GM19324 (cell line): ENCODE results near the gene SUPV3L1.
"Not testable (repeated sequence)": the region's sequence is repeated elsewhere in the genome, so short reads cannot be mapped to it uniquely, and the experiment has no call there.

Experiments used
- ATAC-seq: cut with Tn5 transposase; IDR thresholded peaks from one replicate; pipeline ENCODE4 v1.9.1; 2021; ENCODE audit warnings: mild to moderate bottlenecking, moderate library complexity; ENCODE audit not compliant: unreplicated experiment, low FRiP score

The SUPV3L1 gene

DNA sequence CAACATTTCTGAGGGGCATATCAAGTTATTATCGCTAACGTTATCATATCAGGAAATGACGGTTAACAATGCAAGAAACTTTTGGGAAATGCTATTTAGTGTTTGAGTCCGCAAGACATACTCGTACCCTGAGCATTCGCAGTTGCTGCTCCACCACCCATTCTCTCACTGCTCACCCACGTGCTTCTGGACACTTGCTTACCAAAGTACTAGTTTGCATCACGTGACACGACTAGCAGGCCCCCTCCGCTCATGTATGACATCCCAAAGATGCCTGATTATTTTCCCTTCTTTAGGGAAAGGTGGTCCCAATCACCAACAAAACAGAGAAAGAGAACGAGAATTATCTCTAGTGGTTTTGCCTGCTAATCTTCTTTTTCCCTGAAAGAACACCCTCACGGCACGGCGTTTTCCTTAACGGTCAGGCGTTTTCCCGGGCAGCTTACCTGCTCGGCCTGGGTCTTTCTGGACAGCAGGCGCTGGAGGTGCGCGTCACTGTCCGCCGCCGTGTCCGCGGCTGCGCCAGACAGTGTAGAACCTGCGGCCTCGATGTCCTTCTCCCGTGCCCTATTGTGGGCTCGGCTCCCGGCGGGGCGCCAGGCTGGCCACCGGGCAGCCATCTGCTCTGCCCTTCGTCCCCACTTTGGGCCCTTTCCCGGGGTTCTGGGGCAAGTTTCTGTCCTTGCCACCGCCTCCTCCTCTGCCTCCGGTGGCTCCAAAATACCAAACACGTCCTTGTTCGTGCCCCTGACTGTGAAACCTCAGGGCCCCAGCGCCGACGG, at the start of gene SUPV3L1:
Gene SUPV3L1, plus strand, starts transcription at position 492 of the 782 bp plus-strand sequence. Its CDS starts 58 bp downstream, at position 550.
- peak; percentile 89 for ATAC-seq

DNA sequence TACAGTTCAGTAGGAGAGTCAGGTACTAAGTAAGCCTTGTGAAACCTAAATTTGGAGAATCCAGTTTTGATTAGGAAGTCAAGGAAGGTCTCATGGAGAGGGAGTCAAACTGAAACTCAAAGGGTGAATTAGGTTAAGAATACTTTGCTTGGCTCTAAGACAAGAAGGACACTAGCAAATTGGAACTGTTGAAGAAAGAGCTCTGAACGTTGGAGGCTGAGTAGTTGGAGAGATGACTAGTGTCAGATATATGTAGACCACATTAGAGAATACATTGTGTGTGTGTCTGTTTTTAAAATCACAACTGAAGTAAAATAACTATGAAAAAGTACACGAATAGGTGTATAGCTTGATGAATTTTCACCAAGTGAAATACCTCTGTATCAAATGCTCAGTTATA, 49.8 kb upstream of the SUPV3L1 start:
- no peak for ATAC-seq

DNA sequence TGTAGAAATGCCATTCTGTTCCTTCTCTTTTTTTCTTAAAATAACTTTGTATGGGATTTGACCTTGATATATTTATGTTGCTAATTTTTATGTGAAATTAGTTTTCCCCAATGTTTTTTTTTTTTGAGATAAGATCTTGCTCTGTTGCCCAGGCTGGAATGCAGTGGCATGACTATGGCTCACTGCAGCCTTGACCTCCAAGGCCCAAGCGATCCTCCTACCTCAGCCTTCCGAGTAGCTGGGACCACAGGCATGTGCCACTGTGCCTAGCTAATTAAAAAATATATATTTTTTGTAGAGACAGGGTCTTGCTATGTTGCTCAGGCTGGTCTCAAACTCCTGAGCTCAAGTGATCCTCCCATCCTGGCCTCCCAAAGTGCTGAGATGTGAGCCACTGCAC, 40.1 kb upstream of the SUPV3L1 start:
- ATAC-seq = no peak

DNA sequence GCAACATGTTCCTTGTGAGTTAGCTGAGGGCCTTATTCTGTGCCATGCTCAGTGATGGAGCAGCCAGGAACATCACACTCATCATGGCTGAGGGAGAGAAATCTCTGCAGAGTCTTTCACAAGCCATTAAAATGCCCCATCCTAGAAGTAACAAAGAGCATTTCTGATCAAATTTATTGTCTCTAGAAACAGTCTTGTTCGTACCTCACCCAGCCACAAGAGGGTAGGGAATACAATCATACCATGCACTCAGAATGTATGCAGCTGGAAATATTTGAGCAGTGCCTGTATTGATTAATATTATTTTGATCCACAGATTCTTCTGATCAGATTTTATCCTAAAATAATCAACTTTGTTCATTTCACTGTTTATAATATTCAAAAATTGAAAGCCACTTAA, 38.7 kb upstream of the SUPV3L1 start:
- no peak for ATAC-seq

DNA sequence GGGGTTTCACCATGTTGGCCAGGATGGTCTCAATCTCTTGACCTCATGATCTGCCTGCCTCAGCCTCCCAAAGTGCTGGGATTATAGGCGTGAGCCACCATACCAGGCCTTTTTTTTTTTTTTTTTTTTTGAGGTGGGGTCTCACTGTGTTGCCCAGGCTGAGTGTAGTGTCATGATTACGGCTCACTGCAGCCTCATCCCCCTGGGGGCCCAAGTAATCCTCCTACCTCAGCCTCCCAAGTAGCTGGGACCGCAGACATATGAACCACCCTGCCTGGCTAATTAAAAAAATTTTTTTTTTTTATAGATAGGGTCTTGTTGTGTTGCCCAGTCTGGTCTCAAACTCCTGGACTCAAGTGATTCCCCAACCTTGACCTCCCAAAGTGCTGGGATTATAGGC, 38.0 kb upstream of the SUPV3L1 start:
- not testable (repeated sequence) for ATAC-seq

DNA sequence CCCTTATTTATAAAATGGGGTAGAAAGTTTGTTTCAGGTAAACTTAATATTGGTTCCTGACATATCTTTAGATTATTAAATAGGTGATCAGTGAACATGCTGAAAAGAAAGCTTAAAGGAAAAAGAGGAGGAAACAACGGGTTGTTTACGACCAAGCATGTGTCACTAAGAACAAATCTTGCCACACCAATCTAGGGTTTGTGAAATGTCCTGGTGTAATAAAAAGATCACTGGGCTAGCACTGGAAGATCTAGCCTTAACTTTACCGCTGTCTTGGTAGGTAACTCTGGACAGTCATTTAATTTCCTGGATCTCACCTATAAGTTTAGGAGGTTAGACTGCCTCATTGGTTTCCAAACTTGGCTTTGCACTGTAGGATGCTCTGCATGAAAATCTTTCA, 37.1 kb upstream of the SUPV3L1 start:
- no peak for ATAC-seq

DNA sequence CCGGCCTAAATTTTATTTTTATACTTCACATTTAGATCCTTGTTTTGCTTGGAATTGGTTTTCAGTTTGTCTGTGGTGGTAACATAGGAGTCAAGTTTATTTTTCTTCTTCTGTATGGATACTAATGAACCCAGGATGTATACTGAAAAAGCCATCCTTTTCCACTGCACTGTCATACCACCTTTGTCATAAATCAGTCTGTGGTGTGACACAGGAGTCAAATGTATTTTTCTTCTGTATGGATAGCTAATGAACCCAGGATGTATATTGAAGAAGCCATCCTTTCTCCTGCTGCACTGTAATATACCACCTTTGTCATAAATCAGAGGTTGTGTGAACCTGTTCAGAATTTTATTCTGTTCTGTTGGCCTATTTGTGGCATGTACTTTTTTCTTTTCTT, 34.7 kb upstream of the SUPV3L1 start:
- ATAC-seq = no peak

DNA sequence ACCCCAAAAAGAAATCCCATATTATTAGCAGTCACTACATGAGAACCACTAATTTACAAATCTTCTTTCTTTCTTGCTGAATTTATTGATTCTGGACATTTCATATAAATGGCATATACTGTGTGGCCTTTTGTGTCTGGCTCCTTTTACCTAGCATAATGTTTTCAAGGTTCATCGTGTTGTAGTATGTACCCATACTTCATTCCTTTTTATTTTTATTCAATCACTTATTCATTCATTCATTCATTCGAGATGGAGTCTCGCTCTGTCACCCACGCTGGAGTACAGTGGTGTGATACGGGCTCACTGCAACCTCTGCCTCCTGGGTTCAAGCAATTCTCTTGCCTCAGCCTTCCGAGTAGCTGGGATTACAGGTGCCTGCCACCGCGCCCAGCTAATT, 34.2 kb upstream of the SUPV3L1 start:
- ATAC-seq = no peak

DNA sequence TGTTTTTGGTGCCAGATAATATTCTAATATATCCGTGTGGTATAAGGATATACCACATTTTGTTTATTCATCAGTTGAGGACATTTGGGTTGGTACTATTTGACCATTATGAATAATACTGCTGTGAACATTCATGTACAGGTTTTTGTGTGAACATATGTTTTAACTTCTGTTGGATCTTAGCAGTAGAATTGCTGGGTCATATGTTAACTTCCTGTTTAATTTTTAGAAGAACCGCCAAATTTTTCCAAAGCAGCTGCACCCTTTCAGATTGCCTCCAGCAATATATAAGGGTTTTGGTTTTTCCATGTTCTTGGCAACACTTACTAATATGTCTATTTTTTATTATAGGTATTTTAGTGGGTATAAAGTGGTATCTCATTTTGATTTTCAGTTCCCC, 33.3 kb upstream of the SUPV3L1 start:
- ATAC-seq = no peak

DNA sequence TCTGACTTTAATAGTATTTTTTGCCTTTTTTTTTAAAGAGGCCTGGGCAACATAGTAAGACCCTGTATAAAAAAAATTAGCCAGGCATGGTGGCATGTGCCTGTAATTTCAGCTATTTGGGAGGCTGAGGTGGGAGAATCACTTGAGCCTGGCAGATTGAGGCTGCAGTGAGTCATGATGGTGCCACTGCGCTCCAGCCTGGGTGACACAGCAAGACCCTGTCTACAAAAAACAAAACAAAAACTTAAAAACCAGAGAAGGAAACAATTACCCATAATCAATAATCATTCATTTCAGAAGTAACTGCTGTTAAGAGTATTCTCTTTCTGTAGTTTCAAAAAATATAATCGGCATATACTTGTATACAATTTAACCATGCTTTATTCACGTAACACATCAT, 28.1 kb upstream of the SUPV3L1 start:
- no peak for ATAC-seq

DNA sequence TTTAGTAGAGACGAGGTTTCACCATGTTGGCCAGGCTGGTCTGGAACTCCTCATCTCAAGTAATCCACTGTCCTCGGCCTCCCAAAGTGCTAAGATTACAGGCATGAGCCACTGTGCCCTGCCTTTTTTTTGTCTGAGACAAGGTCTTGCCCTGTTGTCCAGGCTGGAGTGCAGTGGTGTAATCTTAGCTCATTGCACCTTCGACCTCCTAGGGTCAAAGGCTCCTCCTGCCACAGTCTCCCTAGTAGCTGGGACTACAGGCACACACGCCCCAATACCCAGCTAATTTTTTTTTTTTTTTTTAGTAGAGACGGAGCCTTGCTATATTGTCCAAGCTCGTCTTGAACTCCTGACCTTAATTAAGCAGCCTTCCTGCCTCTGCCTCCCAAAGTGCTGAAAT, 26.8 kb upstream of the SUPV3L1 start:
- no peak for ATAC-seq

DNA sequence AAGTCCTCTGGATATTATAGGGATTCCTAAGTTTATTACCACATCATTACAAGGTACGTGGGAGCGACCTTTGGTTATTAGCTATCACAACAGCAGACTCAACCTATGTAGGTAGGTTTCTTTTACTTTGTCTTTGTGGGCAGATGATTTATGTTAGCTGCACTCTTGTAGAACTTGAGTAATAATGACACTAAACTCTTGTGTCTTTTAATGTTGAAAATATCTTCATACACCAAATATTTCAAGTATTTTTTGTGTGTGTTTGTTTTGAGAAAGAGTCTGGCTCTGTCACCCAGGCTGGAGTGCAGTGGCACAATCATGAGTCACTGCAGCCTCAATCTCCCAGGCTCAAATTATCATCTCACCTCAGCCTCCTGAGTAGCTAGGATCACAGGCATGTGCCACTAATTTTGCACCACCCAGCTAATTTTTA, 19.2 kb upstream of the SUPV3L1 start:
- no peak for ATAC-seq

DNA sequence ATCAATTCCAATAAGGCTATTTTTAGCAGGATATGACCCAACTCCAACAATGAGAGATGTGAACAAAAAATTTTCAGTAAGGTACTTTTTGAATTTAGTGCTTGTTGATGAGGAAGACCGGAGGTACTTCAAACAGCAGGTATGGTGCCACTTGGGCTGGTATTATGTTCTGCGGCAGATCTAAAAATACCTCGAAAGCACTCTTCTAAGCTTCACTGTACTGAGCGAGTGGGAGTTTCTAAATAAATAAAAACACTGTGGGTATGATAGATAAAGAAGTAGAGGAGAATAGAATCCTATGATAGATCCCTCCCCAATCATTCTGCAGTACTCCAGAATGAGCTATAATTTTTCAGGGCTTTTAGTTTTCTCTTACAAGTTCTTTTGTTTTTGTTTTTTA, 11.5 kb upstream of the SUPV3L1 start:
- ATAC-seq = no peak

DNA sequence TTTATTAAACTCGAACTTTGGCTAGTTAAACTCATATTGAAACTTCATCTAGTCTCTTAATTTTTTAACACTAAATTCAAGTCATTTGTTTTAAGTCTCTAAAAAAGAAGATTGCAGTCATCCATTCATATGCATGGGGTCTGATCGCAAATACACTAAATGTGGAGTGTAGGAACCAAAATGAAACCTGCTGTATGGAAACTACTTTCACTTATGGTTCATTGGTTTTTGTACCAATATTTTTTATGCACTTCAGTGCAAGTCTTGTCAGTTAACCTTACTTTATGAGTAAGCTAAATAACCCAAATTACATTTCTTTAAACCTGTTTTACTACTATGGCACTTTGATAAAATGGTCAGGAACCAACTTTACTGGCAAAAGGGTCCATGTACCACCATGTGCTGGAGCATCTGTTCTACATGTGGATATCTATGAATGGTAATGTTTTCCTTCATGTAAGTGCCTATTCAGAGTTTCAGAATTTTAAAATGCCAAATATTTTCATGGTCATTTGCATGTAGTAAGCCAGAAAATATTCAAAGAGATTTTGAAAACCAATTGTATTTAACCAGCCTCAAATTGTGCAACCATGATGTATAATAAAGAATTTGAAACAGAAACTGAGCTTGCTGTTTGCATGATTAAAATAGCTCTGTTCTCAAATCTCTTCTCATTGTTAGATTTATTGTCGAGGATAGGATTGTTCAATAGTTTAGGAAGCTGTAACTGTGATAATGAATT, 7.6 kb upstream of the SUPV3L1 start:
- ATAC-seq = no peak

DNA sequence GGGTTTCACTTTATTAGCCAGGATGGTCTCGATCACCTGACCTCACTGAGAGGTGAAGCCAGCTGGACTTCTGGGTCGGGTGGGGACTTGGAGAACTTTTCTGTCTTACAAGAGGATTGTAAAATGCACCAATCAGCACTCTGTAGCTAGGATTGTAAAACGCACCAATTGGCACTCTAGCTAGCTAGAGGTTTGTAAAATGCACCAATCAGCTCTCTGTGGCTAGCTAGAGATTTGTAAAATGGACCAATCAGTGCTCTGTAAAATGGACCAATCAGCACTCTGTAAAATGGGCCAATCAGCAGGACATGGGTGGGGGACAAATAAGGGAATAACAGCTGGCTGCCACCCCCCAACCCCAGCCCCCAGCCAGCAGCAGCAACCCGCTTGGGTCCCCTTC, 4.7 kb upstream of the SUPV3L1 start:
- ATAC-seq = not testable (repeated sequence)

DNA sequence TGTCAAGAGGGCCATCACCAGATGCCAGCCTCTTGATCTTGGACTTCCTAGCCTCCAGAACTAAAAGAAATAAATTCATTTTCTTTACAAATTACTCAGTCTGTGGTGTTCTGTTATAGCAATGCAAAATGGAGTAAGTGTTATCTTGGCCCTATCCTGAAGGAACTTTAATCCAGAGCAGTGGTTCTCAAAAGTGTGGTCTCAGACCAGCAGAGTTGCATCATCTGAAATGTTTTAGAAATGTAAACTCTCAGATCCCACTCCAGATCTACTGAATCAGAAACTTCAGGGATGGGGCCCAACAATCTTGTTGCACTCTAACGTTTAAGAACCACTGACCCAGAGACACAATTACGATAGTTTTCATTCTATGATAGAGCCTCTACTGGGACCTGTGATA, 3.2 kb upstream of the SUPV3L1 start:
- no peak for ATAC-seq

DNA sequence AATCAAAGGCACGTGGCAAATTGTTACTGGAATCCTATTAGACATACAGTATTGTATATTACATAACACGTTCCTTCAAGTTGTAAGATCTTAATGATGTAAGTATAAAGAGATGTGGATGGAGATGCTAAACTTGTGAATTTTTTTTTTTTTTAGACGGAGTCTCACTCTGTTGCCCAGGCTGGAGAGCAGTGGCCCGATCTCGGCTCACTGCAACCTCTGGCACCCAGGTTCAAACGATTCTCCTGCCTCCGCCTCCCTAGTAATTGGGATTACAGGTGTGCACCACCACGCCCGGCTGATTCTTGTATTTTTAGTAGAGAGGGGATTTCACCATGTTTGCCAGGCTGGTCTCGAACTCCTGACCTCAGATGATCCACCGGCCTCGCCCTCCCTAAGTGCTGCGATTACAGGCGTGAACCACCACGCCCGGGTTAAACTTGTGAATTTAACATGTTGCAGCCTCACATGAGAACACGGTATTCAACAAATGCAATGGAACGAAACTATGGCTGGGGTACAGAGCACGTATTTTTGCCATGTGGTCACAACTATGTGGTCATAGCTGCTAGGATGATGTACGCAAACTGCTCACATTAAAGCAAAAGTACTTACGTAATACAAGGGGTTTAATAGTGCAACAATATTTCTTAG, 818 bp upstream of the SUPV3L1 start:
- ATAC-seq = peak; percentile 14

DNA sequence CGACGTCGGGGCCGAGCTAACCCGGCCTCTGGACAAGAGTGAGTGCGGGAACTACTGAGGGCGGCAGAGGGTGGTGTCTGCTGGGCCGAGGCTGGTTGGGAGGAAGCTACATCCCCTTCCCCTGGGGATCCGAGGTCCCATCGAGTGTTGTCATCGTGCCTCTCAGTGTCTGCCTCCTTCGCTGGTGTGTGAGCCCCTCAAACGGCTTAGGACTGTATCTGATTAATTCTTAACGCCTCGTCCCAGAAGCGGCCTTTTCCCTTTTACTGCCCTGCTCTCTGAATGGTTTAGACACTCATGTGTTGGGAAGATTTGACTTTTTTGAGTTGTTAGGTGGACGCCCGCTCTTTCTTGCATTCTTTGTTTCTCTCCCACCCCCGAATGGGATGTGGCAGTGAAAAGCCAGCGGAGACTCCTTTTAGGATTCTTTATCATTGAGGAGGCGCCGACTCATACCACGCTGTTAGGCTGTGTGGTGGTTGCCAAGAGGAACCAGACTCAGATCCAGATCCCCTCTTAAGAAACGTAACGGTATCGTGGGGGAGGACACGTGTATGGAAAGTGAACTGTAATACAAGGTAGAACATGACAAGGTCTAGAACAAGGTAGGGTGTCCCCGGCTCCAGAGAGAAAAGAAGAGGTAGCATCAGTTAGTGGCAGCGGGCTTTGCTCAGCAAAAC, 631 bp downstream of the SUPV3L1 start:
- ATAC-seq = peak; percentile 29

DNA sequence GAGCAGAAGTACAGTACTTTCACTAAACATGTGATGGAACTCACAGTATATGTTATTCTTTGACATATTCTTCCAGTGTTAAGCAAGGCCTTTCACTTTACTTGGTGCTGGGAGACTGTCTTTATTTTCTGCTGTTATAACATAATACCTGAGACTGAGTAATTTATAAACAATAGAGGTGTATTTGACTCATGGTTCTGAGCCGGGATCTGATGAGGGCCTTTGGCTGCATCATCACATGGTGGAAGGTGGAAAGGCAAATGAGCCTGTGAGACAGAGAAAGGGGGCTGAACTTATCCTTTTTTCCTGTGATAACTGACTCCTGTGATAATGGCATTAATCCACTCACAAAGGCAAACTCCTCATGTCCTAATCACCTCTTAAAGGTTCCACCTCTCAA, 1.4 kb downstream of the SUPV3L1 start:
- ATAC-seq = no peak

DNA sequence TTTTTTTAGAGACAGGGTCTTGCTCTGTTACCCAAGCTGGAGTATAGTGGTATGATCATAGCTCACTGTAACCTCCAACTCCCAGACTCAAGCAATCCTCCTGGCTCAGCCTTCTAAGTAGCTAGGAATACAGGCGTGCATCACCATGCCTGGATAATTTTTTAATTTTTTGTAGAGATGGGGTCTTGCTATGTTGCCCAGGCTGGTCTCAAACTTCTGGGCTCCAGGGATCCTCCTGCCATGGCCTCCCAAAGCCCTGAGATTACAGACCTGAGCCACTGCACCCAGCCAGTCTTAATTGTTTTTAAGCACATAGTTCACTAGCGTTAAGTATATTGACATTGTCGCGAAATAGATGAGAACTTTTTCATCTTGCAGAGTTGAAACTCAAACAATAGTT, 2.0 kb downstream of the SUPV3L1 start:
- no peak for ATAC-seq

DNA sequence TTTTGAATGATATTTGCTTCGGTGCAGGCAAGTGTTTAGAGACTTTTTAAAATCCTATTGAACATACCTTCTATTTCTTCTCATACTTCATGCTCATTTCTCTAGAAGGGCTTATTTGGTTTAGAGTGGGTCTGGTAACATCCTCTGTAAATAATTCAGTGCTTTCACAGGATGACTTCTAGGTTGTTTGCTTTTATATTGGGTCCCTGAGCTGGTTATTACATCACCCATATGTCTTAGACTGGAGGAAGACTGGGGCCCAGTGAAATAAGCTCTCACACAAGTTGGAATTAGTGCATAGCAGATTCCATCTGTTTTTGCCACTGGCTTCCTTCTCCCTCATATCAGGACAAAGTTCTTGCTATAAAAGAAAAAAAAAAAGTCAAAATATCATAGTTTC, 6.5 kb downstream of the SUPV3L1 start:
- no peak for ATAC-seq
